Kidney (tissue), 14 donors: ENCODE results near the gene CARD11. TPM values are rescaled to one million over a fixed set of nuclear protein-coding genes. Genes with fewer than 3 reads are reported as not detected.

Source experiments
- DNase-seq, 5 donors: peaks; one replicate each; pipeline ENCODE4 v3.0.0-alpha.2; 2013 to 2020
- FAIRE-seq: peaks from 2 replicates; lab custom pipeline; 2012; peaks lifted over from hg19 to GRCh38; lab: Jason Lieb, UNC
- H3K27ac ChIP-seq, 2 donors: one replicate each; pipeline ENCODE4 v1.7.0; 2013; ENCODE audit warnings: low read depth in 2 of 2, low read length in 2 of 2, inconsistent platforms in 1 of 2
- H3K27me3 ChIP-seq: one replicate; pipeline ENCODE4 v1.7.1; 2013; ENCODE audit warnings: low read length, inconsistent platforms; ENCODE audit not compliant: control insufficient read depth, insufficient read depth
- H3K36me3 ChIP-seq, 3 donors: one replicate each; pipeline versions ENCODE4 v1.7.0 to v1.7.1; 2013; ENCODE audit warnings: low read length in 3 of 3, control low read depth in 1 of 3, inconsistent platforms in 1 of 3; ENCODE audit not compliant: insufficient read depth in 3 of 3, control insufficient read depth in 2 of 3
- H3K4me1 ChIP-seq, 3 donors: one replicate each; pipeline versions ENCODE4 v1.7.0 to v1.7.1; 2013; ENCODE audit warnings: low read length in 3 of 3, inconsistent platforms in 1 of 3, low read depth in 1 of 3; ENCODE audit not compliant: control insufficient read depth in 2 of 3, insufficient read depth in 2 of 3
- H3K4me3 ChIP-seq, 3 donors: one replicate each; pipeline versions ENCODE4 v1.7.0 to v1.8.1; 2013; ENCODE audit warnings: low read length in 3 of 3, control low read depth in 1 of 3, inconsistent platforms in 1 of 3
- H3K9ac ChIP-seq, 3 donors: one replicate each; pipeline versions ENCODE4 v1.7.0 to v1.7.1; 2013; ENCODE audit warnings: low read length in 3 of 3, control low read depth in 1 of 3, inconsistent platforms in 1 of 3
- H3K9me3 ChIP-seq, 3 donors: one replicate each; pipeline versions ENCODE4 v1.7.0 to v1.7.1; 2013; ENCODE audit warnings: low read length in 3 of 3, control low read depth in 1 of 3, inconsistent platforms in 1 of 3; ENCODE audit not compliant: control insufficient read depth in 2 of 3, insufficient read depth in 1 of 3
- CTCF ChIP-seq: IDR thresholded peaks from 3 replicates; pipeline ENCODE4 v1.5.1; 2012; ENCODE audit warnings: mild to moderate bottlenecking, moderate library complexity, borderline replicate concordance; ENCODE audit not compliant: insufficient read depth; ENCODE audit errors: extremely low read depth
- intact Hi-C: fragments of 100-400 bp; cut with DNase I; formaldehyde crosslinking; loops from one replicate; pipeline ENCODE4 v1.11.1; 2022
- polyA plus RNA-seq: library from polyadenylated mRNA; stranded (reverse); fragments of 350-450 nt; fragmentation: Illumina TruSeq; extraction: RNeasy Lipid Tissue Mini Kit (QIAGEN cat#74804); gene quantifications from one replicate; pipeline ENCODE4 v1.2.3, GENCODE V29; 2014; ENCODE audit warnings: low read depth, low replicate concordance; ENCODE audit not compliant: insufficient read depth
- total RNA-seq: library from RNA; stranded (reverse); fragmentation: NEBNext Ultra II Directional; extraction: Animal tissue kit (Norgen Biotek cat#: 25700); gene quantifications from one replicate; pipeline ENCODE4 v1.2.1, GENCODE V29; 2021
- donor health status: control.
- donor health status: control.
- donor health status: control.
- donor health status: control.
- donor health status: control.
- donor health status: DM: yes; HTN: yes; CAD: no.
- donor health status: Normal renal cell carcinoma (clear cell type).

The CARD11 gene
- total and polyA plus RNA-seq, 2 donors from 2014 or later: 0.22 to 9.6 TPM

- H3K27me3 ChIP-seq: no peaks in the 10 kb centered on the region
- H3K9ac ChIP-seq: no peak overlapping the region
- H3K27ac ChIP-seq: no peak overlapping the region
- peaks cover 0 to 5% (median 4%) of the 10 kb centered on the region in 3 donors for H3K9me3 ChIP-seq
- no peak overlapping the region for H3K4me3 ChIP-seq
- intact Hi-C loops: no loop called here
- no peaks in the 10 kb centered on the region for H3K4me1 ChIP-seq
- H3K36me3 ChIP-seq: no peaks in the 10 kb centered on the region
- peak in 3 of 5 donors; percentile 38 to 58 (median 55) for DNase-seq
- FAIRE-seq: no peak
- no peak for TF ChIP-seq CTCF
Observed at GRCh38 chr7:3067606-3068380, 24.1 kb upstream of the CARD11 start.

GRCh38 chr7:3067193-3067592 is 23.5 kb upstream of the CARD11 start:
- Histone ChIP-seq H3K27ac (peak overlapping the region in 1 of 2 donors; percentile 6), H3K9me3 (peaks cover 0 to 5% (median 4%) of the 10 kb centered on the region in 3 donors), H3K4me1 (no peaks in the 10 kb centered on the region), H3K27me3 (no peaks in the 10 kb centered on the region), H3K9ac (no peak overlapping the region), H3K36me3 (no peaks in the 10 kb centered on the region), H3K4me3 (no peak overlapping the region)
- no peak for TF ChIP-seq CTCF
- peak in 2 of 5 donors; percentile 34 to 38 for DNase-seq
- intact Hi-C loops: no loop called here
- no peak for FAIRE-seq

- Histone ChIP-seq H3K27me3 (no peaks in the 10 kb centered on the region), H3K4me1 (no peaks in the 10 kb centered on the region), H3K36me3 (no peaks in the 10 kb centered on the region), H3K9ac (no peak overlapping the region), H3K27ac (no peak overlapping the region), H3K9me3 (peaks cover 0 to 5% (median 4%) of the 10 kb centered on the region in 3 donors), H3K4me3 (no peak overlapping the region)
- DNase-seq (no peak), FAIRE-seq (no peak)
- intact Hi-C loops: no loop called here
- TF ChIP-seq CTCF: no peak
Observed at GRCh38 chr7:3066506-3066905, 22.8 kb upstream of the CARD11 start.
